ENCODE measurements around the gene RANBP3L.

RANBP3L gene

DNA sequence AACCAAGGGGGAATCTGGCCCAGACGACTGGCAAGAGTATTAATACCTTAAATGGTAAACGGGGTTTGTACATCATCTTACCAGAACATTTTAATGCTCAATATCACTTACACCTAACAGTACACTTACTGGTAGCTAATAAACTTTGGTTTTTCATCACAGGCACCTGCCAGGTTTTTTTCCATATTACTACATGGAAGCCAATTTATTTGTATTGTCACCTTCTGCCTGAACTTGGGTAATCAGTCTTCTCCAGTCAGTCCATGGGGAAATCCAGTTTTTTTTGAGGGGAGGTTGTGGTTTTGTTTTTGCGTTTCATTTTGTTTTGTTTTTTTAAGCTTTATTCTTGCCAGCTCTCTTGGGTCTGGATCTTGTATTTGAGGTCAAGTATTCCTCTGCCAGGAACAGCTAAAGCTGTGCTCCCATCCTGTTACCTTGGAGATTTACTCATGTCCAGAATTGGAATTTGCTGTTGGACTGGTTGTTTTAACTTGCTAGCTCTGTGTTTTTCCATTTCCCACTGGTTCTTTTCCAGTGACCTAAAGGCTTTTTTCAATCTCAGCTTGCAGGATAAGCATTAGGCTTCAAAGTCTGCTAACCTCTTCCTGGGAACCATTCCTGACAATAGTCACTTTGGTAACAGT, 48.9 kb downstream of the RANBP3L start:
- TF ChIP-seq SIN3A (IDR thresholded peaks at IDR 0.05; ENCODE audit: borderline replicate concordance, insufficient read depth, low read length), result no peak
- TF ChIP-seq, protein P1, sequence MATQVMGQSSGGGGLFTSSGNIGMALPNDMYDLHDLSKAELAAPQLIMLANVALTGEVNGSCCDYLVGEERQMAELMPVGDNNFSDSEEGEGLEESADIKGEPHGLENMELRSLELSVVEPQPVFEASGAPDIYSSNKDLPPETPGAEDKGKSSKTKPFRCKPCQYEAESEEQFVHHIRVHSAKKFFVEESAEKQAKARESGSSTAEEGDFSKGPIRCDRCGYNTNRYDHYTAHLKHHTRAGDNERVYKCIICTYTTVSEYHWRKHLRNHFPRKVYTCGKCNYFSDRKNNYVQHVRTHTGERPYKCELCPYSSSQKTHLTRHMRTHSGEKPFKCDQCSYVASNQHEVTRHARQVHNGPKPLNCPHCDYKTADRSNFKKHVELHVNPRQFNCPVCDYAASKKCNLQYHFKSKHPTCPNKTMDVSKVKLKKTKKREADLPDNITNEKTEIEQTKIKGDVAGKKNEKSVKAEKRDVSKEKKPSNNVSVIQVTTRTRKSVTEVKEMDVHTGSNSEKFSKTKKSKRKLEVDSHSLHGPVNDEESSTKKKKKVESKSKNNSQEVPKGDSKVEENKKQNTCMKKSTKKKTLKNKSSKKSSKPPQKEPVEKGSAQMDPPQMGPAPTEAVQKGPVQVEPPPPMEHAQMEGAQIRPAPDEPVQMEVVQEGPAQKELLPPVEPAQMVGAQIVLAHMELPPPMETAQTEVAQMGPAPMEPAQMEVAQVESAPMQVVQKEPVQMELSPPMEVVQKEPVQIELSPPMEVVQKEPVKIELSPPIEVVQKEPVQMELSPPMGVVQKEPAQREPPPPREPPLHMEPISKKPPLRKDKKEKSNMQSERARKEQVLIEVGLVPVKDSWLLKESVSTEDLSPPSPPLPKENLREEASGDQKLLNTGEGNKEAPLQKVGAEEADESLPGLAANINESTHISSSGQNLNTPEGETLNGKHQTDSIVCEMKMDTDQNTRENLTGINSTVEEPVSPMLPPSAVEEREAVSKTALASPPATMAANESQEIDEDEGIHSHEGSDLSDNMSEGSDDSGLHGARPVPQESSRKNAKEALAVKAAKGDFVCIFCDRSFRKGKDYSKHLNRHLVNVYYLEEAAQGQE (IDR thresholded peaks at IDR 0.05; ENCODE audit: insufficient read depth in 1 of 2, low read depth in 2 of 2, low read length in 2 of 2), result no peak
- no peak for TF ChIP-seq POLR2AphosphoS5 (IDR thresholded peaks at IDR 0.05; ENCODE audit: low read depth, low read length)
- no peak for TF ChIP-seq TAF1 (IDR thresholded peaks at IDR 0.05; ENCODE audit: borderline replicate concordance, insufficient read depth, low read length)
- TF ChIP-seq FOXP2 (optimal IDR thresholded peaks at IDR 0.05; ENCODE audit: borderline replicate concordance, extremely low read depth, extremely low read length, insufficient read depth), result no peak

DNA sequence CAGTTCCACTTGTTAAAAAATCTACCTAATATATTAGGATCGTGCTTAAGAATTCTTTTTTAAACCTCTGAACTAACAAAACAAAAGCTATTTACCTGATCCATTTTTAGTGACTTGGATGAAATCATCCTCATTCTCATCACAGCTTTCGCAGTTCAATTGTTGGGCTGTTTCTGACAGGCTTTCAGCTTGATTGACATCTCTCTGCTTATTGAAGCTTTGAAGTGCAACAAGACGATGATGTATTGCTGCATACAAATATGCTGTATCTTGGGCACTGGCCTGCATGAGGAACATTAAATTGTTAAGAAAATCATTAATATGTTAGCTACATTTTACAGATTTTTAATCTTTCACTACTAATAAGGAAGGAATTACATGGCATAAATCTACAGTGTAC, 50.5 kb downstream of the RANBP3L start:
- TF ChIP-seq POLR2AphosphoS5 (IDR thresholded peaks at IDR 0.05; ENCODE audit: low read depth, low read length) (no peak), TAF1 (IDR thresholded peaks at IDR 0.05; ENCODE audit: borderline replicate concordance, insufficient read depth, low read length) (no peak), SIN3A (IDR thresholded peaks at IDR 0.05; ENCODE audit: borderline replicate concordance, insufficient read depth, low read length) (no peak), FOXP2 (optimal IDR thresholded peaks at IDR 0.05; ENCODE audit: borderline replicate concordance, extremely low read depth, extremely low read length, insufficient read depth) (no peak)
- TF ChIP-seq, protein P1 (IDR thresholded peaks at IDR 0.05; ENCODE audit: insufficient read depth in 1 of 2, low read depth in 2 of 2, low read length in 2 of 2), result no peak

DNA sequence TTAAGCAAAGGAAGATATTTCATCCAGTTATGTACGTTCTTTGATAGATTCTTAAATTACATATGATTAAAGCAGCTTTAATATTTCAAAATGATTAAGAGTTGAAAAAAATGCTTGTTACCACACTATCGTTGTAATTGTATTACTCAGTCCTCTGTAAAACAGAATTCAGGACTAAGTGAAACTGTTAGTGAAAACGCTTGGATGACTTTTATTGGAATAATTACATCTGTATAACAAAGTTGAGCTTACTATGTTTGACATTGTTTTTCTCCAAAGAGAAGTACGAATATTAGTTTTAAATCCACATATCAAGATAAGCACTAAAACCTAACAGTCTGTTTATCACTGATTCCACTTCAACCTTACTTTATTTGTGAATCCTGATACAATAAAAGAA, 51.3 kb downstream of the RANBP3L start:
- TF ChIP-seq, protein P1 (IDR thresholded peaks at IDR 0.05; ENCODE audit: insufficient read depth in 1 of 2, low read depth in 2 of 2, low read length in 2 of 2), result no peak
- no peak for TF ChIP-seq TAF1 (IDR thresholded peaks at IDR 0.05; ENCODE audit: borderline replicate concordance, insufficient read depth, low read length)
- TF ChIP-seq FOXP2 (optimal IDR thresholded peaks at IDR 0.05; ENCODE audit: borderline replicate concordance, extremely low read depth, extremely low read length, insufficient read depth), result no peak
- no peak for TF ChIP-seq SIN3A (IDR thresholded peaks at IDR 0.05; ENCODE audit: borderline replicate concordance, insufficient read depth, low read length)
- no peak for TF ChIP-seq POLR2AphosphoS5 (IDR thresholded peaks at IDR 0.05; ENCODE audit: low read depth, low read length)

DNA sequence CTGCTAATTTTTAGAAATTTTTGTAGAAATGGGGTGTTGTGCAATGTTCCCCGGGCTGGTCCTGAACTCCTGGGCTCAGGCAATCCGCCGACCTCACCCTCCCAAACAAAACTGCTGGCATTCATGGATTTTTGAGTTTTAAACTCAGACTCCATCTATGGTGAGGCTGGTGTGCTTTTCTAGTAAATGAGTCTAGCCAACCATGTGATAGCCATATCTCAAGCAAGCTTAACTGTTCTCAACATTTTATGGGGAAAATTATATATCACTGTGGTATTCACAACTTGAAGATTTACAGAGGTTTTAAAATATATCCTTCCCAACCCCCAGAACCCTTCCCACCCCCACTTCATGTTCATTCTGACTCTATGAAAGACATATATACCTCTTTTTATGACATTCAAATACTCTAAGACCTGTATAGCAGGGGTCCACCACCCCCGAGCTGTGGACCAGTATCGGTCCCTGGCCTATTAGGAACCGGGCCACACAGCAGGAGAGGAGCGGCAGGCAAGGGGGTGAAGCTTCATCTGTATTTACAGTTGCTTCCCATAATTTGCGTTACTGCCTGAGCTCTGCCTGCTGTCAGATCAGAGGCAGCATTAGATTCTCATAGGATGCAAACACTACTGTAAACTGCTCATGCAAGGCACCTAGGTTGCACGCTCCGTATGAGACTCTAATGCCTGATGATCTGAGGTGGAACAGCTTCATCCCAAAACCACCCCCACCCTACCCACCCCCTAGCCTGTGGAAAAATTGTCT, 55.5 kb downstream of the RANBP3L start:
- TF ChIP-seq FOXP2 (optimal IDR thresholded peaks at IDR 0.05; ENCODE audit: borderline replicate concordance, extremely low read depth, extremely low read length, insufficient read depth) (no peak), TAF1 (IDR thresholded peaks at IDR 0.05; ENCODE audit: borderline replicate concordance, insufficient read depth, low read length) (no peak), POLR2AphosphoS5 (IDR thresholded peaks at IDR 0.05; ENCODE audit: low read depth, low read length) (no peak), SIN3A (IDR thresholded peaks at IDR 0.05; ENCODE audit: borderline replicate concordance, insufficient read depth, low read length) (no peak)
- TF ChIP-seq, protein P1 (IDR thresholded peaks at IDR 0.05; ENCODE audit: insufficient read depth in 1 of 2, low read depth in 2 of 2, low read length in 2 of 2), result no peak

Measured in PFSK-1 (cell line).